GM12878 (cell line): Measurements from ENCODE around the gene TRUB1. TPM values are rescaled to one million over a fixed set of nuclear protein-coding genes. Genes with fewer than 3 reads are reported as not detected.

Source experiments
- BCL3 ChIP-seq: IDR thresholded peaks from 2 replicates; pipeline ENCODE4 v1.6.1; 2011; ENCODE audit warnings: borderline replicate concordance, low read depth, mild to moderate bottlenecking, moderate library complexity, low read length; ENCODE audit not compliant: insufficient read depth, poor library complexity, severe bottlenecking
- CUX1 ChIP-seq: IDR thresholded peaks from 2 replicates; pipeline ENCODE4 v1.6.1; 2012; ENCODE audit warnings: improper control_type of control experiment, low read depth, low read length; ENCODE audit not compliant: insufficient replicate concordance
- MTA2 ChIP-seq: fragments of 450-650 bp; IDR thresholded peaks from 2 replicates; pipeline ENCODE4 v1.6.1; 2016; ENCODE audit warnings: low read depth, mild to moderate bottlenecking, moderate library complexity
- NFXL1 ChIP-seq: fragments of 450-650 bp; IDR thresholded peaks from 2 replicates; pipeline ENCODE4 v1.6.1; 2017; ENCODE audit warnings: antibody characterized with exemption, mild to moderate bottlenecking, borderline replicate concordance
- NR2C1 ChIP-seq: fragments of 450-650 bp; IDR thresholded peaks from 2 replicates; pipeline ENCODE4 v1.6.1; 2017; ENCODE audit warnings: antibody characterized with exemption, mild to moderate bottlenecking, moderate library complexity
- RUNX3 ChIP-seq: IDR thresholded peaks from 2 replicates; pipeline ENCODE4 v1.6.1; 2012; ENCODE audit warnings: low read length, inconsistent platforms
- SIN3A ChIP-seq: IDR thresholded peaks from 2 replicates; pipeline ENCODE4 v1.6.1; 2012; ENCODE audit warnings: low read depth, low read length, improper control_type of control experiment
- SMARCA5 ChIP-seq: fragments of 450-650 bp; IDR thresholded peaks from 2 replicates; pipeline ENCODE4 v1.6.1; 2017; ENCODE audit warnings: mild to moderate bottlenecking
- TAF1 ChIP-seq: IDR thresholded peaks from 2 replicates; pipeline ENCODE4 v1.6.1; 2011; ENCODE audit warnings: mild to moderate bottlenecking, low read depth, low read length, borderline replicate concordance
- ZNF24 ChIP-seq: fragments of 450-650 bp; IDR thresholded peaks from 2 replicates; pipeline ENCODE4 v1.6.1; 2017; ENCODE audit warnings: antibody characterized with exemption, mild to moderate bottlenecking
- polyA plus RNA-seq, 11 experiments: library from polyadenylated mRNA; depleted of rRNA in 4 of 11; unstranded in 6 of 11; stranded (reverse) in 5 of 11; fragments of >200 nt; fragmentation: Nextera tagmentation in 4 of 11; fragmentation: Illumina TruSeq in 1 of 11; extraction: Ambion mirVana in 4 of 11; extraction: Trizol in 1 of 11; gene quantifications; 1 replicate in 1 of 11; 2 replicates in 10 of 11; pipeline versions ENCODE4 v1.2.1 to v1.2.3, GENCODE V29; 2011 to 2016; ENCODE audit warnings: inconsistent platforms in 2 of 11, missing spikeins in 2 of 11, low read depth in 1 of 11
- total RNA-seq, 4 experiments: library from RNA; depleted of rRNA in 3 of 4; stranded (reverse); fragments of >200 nt in 3 of 4; fragmentation: Illumina TruSeq in 1 of 4; extraction: Trizol in 1 of 4; gene quantifications; 2 replicates each; pipeline versions ENCODE4 v1.2.1 to v1.2.3, GENCODE V29; 2013 to 2021
- TF ChIP-seq, protein P1 (sequence below): fragments of 450-650 bp; formaldehyde crosslinking; IDR thresholded peaks from 2 replicates; pipeline ENCODE4 v1.5.0; 2022; ENCODE audit warnings: mild to moderate bottlenecking, missing genetic modification characterization
- TF ChIP-seq, protein P2 (sequence below): IDR thresholded peaks from 2 replicates; pipeline ENCODE4 v1.6.1; 2011; ENCODE audit warnings: borderline replicate concordance, low read depth, mild to moderate bottlenecking, moderate library complexity, mixed read lengths, low read length; ENCODE audit not compliant: insufficient read depth; ENCODE audit errors: extremely low read length
- TF ChIP-seq, protein P3 (sequence below): fragments of 150-350 bp; IDR thresholded peaks from 2 replicates; pipeline ENCODE4 v1.6.1; 2014; ENCODE audit warnings: mild to moderate bottlenecking, low read depth, low read length

TRUB1 gene
- total and polyA plus RNA-seq, 10 of the 15 experiments (the other 5 are each of a cell fraction or from before 2014, with no cell fraction given) = 8.1 to 24.0 (median 15.9) TPM

DNA sequence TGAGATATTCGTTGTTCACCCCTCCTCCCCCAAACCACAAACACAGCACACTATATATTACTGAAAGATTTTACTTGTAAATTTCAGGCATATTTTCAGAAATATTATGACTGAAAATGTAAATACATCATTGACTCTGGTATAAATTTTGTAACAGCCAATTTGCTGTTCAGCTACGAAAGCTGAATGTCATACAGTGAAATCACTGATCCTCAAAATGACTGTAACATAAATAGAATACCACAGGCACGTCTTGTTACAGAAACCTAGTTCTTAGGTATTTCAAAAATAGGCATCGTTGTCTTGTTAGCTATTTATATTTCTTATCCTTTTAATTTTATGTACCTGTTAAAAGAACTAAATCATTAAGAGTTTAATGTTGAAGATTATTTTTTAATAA lies 15.1 kb downstream of the TRUB1 start (continued):
- TF ChIP-seq, protein P1, sequence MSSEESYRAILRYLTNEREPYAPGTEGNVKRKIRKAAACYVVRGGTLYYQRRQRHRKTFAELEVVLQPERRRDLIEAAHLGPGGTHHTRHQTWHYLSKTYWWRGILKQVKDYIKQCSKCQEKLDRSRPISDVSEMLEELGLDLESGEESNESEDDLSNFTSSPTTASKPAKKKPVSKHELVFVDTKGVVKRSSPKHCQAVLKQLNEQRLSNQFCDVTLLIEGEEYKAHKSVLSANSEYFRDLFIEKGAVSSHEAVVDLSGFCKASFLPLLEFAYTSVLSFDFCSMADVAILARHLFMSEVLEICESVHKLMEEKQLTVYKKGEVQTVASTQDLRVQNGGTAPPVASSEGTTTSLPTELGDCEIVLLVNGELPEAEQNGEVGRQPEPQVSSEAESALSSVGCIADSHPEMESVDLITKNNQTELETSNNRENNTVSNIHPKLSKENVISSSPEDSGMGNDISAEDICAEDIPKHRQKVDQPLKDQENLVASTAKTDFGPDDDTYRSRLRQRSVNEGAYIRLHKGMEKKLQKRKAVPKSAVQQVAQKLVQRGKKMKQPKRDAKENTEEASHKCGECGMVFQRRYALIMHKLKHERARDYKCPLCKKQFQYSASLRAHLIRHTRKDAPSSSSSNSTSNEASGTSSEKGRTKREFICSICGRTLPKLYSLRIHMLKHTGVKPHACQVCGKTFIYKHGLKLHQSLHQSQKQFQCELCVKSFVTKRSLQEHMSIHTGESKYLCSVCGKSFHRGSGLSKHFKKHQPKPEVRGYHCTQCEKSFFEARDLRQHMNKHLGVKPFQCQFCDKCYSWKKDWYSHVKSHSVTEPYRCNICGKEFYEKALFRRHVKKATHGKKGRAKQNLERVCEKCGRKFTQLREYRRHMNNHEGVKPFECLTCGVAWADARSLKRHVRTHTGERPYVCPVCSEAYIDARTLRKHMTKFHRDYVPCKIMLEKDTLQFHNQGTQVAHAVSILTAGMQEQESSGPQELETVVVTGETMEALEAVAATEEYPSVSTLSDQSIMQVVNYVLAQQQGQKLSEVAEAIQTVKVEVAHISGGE (CRISPR knock-in tag) = no peak
- no peak for TF ChIP-seq SIN3A
- no peak for TF ChIP-seq SMARCA5
- TF ChIP-seq NFXL1 = no peak
- no peak for TF ChIP-seq MTA2
- TF ChIP-seq TAF1 = no peak
- TF ChIP-seq ZNF24 = no peak
- TF ChIP-seq CUX1 = no peak
- TF ChIP-seq, protein P2, sequence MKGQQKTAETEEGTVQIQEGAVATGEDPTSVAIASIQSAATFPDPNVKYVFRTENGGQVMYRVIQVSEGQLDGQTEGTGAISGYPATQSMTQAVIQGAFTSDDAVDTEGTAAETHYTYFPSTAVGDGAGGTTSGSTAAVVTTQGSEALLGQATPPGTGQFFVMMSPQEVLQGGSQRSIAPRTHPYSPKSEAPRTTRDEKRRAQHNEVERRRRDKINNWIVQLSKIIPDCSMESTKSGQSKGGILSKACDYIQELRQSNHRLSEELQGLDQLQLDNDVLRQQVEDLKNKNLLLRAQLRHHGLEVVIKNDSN = no peak
- peak; percentile 78 for TF ChIP-seq RUNX3
- TF ChIP-seq, protein P3, sequence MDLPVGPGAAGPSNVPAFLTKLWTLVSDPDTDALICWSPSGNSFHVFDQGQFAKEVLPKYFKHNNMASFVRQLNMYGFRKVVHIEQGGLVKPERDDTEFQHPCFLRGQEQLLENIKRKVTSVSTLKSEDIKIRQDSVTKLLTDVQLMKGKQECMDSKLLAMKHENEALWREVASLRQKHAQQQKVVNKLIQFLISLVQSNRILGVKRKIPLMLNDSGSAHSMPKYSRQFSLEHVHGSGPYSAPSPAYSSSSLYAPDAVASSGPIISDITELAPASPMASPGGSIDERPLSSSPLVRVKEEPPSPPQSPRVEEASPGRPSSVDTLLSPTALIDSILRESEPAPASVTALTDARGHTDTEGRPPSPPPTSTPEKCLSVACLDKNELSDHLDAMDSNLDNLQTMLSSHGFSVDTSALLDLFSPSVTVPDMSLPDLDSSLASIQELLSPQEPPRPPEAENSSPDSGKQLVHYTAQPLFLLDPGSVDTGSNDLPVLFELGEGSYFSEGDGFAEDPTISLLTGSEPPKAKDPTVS = no peak
- no peak for TF ChIP-seq BCL3
- no peak for TF ChIP-seq NR2C1
